Esophagus muscularis mucosa (tissue), 4 donors: Measurements from ENCODE around the gene SPHK1. TPM values are rescaled to one million over a fixed set of nuclear protein-coding genes. Genes with fewer than 3 reads are reported as not detected.

Experiments used
- DNase-seq: peaks from one replicate; pipeline ENCODE4 v3.0.0-alpha.2; 2017; ENCODE audit errors: extremely low spot score
- H3K27ac ChIP-seq, 4 donors: fragments of 200-600 bp; sonication (generic); replicated peaks in 1 of 4; 1 replicate in 3 of 4; 2 replicates in 1 of 4; pipeline ENCODE4 v1.5.1; 2016 to 2019; ENCODE audit warnings: mild to moderate bottlenecking in 1 of 4
- H3K27me3 ChIP-seq, 4 donors: fragments of 200-600 bp; sonication (generic); one replicate each; pipeline versions ENCODE4 v1.5.1 to v1.6.0; 2016 to 2019
- H3K36me3 ChIP-seq, 4 donors: fragments of 200-600 bp; sonication (generic); one replicate each; pipeline ENCODE4 v1.5.1; 2016 to 2019
- H3K4me1 ChIP-seq, 4 donors: fragments of 200-600 bp; sonication (generic); one replicate each; pipeline ENCODE4 v1.5.1; 2016 to 2019
- H3K4me3 ChIP-seq, 4 donors: fragments of 200-600 bp; sonication (generic); 1 replicate in 2 of 4; 2 replicates in 2 of 4; pipeline ENCODE4 v1.5.1; 2016 to 2019; ENCODE audit warnings: mild to moderate bottlenecking in 4 of 4, moderate library complexity in 1 of 4
- H3K9me3 ChIP-seq, 4 donors: fragments of 200-600 bp; sonication (generic); 1 replicate in 3 of 4; 2 replicates in 1 of 4; pipeline ENCODE4 v1.5.1; 2016 to 2019
- EP300 ChIP-seq: sonication (generic); formaldehyde crosslinking; IDR thresholded peaks from one replicate; pipeline ENCODE4 v1.6.1; 2017; ENCODE audit warnings: antibody characterized with exemption
- POLR2A ChIP-seq: fragments of 450-650 bp; IDR thresholded peaks from one replicate; pipeline ENCODE4 v1.6.1; 2017; ENCODE audit warnings: antibody characterized with exemption, moderate library complexity, mild to moderate bottlenecking, low read depth
- POLR2AphosphoS5 ChIP-seq, 2 donors: sonication (generic); formaldehyde crosslinking; IDR thresholded peaks; one replicate each; pipeline ENCODE4 v1.6.1; 2017; ENCODE audit warnings: antibody characterized with exemption in 2 of 2
- WGBS: methylation state at CpG from one replicate; pipeline ENCODE4 v1.1.5; 2018; 5-methylcytosine and 5-hydroxymethylcytosine counted together
- intact Hi-C: fragments of 100-400 bp; cut with DNase I; formaldehyde crosslinking; loops from one replicate; pipeline ENCODE4 v1.15.1; 2023
- total RNA-seq, 4 donors: library from RNA; depleted of rRNA; stranded (reverse); fragments of >200 nt; gene quantifications; one replicate each; pipeline versions ENCODE4 v1.1.0 to v1.2.1, GENCODE V29; 2016
- TF ChIP-seq, protein P1 (sequence below), 3 experiments: fragments of 200-600 bp in 2 of 3; fragments of 450-650 bp in 1 of 3; sonication (generic) in 2 of 3; IDR thresholded peaks; one replicate each; pipeline ENCODE4 v1.5.1; 2017 to 2019; ENCODE audit warnings: antibody characterized with exemption in 3 of 3, mild to moderate bottlenecking in 2 of 3, moderate library complexity in 1 of 3

The SPHK1 gene
- total RNA-seq, 4 donors from 2014 or later, result 10.8 to 33.8 (median 16.5) TPM

DNA sequence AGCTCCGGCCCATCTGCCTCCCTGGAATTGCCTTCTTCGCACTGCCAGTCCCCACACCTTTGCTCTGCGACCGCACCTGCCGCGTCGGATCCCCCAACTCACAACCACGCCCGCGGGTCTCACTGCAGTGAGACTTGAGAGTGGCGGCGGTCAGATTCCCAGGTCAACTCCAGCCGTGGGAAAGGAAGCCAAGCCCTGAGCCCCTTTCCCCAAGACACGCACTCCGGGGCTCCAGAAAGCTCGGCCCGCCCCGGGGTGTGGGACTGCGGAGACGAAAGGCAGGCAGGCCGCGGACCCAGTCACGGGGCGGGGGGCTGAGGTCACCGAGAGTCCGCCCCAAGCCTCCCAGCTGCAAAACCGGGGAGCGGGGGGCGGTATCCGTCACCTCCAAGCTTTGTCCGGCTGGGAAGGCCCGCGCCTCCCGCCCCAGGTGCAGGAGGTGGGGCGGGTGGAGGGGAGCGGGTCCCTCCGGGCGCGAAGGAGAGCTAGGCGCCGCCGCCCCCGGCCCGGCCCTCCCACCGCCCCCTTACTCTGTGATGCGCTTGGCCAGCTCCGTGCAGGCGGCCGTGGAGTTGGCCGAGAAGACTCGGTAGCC, 31.3 kb upstream of the SPHK1 start:
- DNase-seq, result no peak
- H3K4me3 ChIP-seq, result peak overlapping the region; percentile 94 to 99 (median 98)
- WGBS, result 7% methylated on average over 10 of the region's 51 CpGs
- TF ChIP-seq, protein P1, sequence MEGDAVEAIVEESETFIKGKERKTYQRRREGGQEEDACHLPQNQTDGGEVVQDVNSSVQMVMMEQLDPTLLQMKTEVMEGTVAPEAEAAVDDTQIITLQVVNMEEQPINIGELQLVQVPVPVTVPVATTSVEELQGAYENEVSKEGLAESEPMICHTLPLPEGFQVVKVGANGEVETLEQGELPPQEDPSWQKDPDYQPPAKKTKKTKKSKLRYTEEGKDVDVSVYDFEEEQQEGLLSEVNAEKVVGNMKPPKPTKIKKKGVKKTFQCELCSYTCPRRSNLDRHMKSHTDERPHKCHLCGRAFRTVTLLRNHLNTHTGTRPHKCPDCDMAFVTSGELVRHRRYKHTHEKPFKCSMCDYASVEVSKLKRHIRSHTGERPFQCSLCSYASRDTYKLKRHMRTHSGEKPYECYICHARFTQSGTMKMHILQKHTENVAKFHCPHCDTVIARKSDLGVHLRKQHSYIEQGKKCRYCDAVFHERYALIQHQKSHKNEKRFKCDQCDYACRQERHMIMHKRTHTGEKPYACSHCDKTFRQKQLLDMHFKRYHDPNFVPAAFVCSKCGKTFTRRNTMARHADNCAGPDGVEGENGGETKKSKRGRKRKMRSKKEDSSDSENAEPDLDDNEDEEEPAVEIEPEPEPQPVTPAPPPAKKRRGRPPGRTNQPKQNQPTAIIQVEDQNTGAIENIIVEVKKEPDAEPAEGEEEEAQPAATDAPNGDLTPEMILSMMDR (IDR thresholded peaks at IDR 0.05), result no peak
- TF ChIP-seq POLR2A (no peak), EP300 (no peak), POLR2AphosphoS5 (IDR thresholded peaks at IDR 0.05) (no peak)
- H3K27ac ChIP-seq, result peak overlapping the region; percentile 86 to 93 (median 90)
- H3K9me3 ChIP-seq, result no peaks in the 10 kb centered on the region
- H3K4me1 ChIP-seq, result peaks cover 17 to 30% (median 29%) of the 10 kb centered on the region in 4 donors
- peaks cover 1 to 4% (median 2%) of the 10 kb centered on the region in 4 donors for H3K36me3 ChIP-seq
- no peaks in the 10 kb centered on the region for H3K27me3 ChIP-seq
- intact Hi-C loops, result loop anchor here (5.0 kb wide), 1 partner anchor 34 kb away; no protein-coding TSS in a partner anchor

DNA sequence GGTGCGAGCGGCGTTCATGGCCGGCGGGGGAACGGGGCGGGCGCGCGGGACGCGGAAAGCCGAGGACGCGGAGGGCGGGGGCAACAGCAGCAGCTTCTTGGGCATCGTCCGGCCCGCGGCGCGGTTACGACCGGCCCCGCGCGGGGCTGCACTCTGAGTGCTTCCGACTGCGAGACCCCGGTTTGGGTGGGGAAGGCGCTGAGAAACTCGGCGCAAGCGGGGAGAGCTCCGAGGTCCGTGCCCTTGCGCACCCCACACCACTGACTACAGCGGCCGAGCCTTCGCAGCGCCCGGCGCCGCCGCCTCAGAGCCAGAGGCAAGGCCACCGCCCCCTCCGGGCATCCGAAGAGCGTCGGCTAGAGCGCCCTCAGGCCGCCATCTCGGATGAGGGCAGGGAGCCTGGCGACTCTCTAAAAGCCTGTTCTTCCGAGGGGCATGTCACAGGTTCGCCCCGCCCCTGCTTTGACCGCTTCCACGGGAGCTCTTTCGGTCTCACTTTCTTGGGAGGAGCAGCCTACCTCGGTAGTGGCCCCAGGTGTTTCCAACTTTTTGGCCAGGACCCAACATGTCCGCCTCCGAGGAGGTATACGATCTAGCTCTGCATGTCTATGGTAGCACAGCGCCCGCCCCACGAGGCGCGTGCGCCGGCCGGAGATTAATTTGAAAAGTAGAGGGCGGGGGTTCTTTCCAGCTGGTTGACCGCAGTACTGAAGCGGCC, 30.7 kb upstream of the SPHK1 start, which contains the start of gene PRPSAP1:
TSS of gene PRPSAP1 (minus strand) at position 318 of the 718 bp plus-strand sequence. CDS start at position 105, 213 bp downstream.
- Histone ChIP-seq H3K4me3 (peak within 1 kb of the TSS; percentile 94 to 99 (median 98)), H3K27ac (peak within 1 kb of the TSS; percentile 86 to 93 (median 90)), H3K36me3 (no peaks in the 10 kb centered on the region), H3K27me3 (no peaks in the 10 kb centered on the region), H3K4me1 (peaks cover 17 to 30% (median 29%) of the 10 kb centered on the region in 4 donors), H3K9me3 (no peaks in the 10 kb centered on the region)
- no peak for TF ChIP-seq EP300
- peak; percentile 64 for TF ChIP-seq POLR2A
- TF ChIP-seq, protein P1 (IDR thresholded peaks at IDR 0.05), result peak; percentile 45 to 56 (median 53)
- TF ChIP-seq POLR2AphosphoS5 (IDR thresholded peaks at IDR 0.05), result peak; percentile 83 to 87
- peak; percentile 95 for DNase-seq
- WGBS, result 0% methylated on average over 11 of the region's 75 CpGs
- intact Hi-C loops, result loop anchor here (5.0 kb wide), 1 partner anchor 34 kb away; no protein-coding TSS in a partner anchor

- whole genome bisulfite sequencing, result 2% methylated on average over 18 of the region's 18 CpGs
- TF ChIP-seq POLR2AphosphoS5 (IDR thresholded peaks at IDR 0.05), result no peak
- TF ChIP-seq POLR2A, result no peak
- TF ChIP-seq, protein P1 (IDR thresholded peaks at IDR 0.05), result no peak
- TF ChIP-seq EP300, result no peak
- no peaks in the 10 kb centered on the region for H3K36me3 ChIP-seq
- no peaks in the 10 kb centered on the region for H3K9me3 ChIP-seq
- H3K27ac ChIP-seq, result peak overlapping the region; percentile 86 to 93 (median 90)
- peak overlapping the region; percentile 94 to 99 (median 98) for H3K4me3 ChIP-seq
- peaks cover 17 to 30% (median 29%) of the 10 kb centered on the region in 4 donors for H3K4me1 ChIP-seq
- intact Hi-C loops, result loop anchor here (5.0 kb wide), 1 partner anchor 33 kb away; no protein-coding TSS in a partner anchor
- no peaks in the 10 kb centered on the region for H3K27me3 ChIP-seq
- no peak for DNase-seq
These were observed 30.1 kb upstream of the SPHK1 start for GRCh38 chr17:76354317-76354729.

GRCh38 chr17:76354747-76355310, 29.6 kb upstream of the SPHK1 start:
- intact Hi-C loops, result loop anchor here (5.0 kb wide), 1 partner anchor 32 kb away; no protein-coding TSS in a partner anchor
- H3K4me3 ChIP-seq, result peak overlapping the region in 3 of 4 donors; percentile 97 to 99 (median 98)
- H3K36me3 ChIP-seq, result no peaks in the 10 kb centered on the region

More at GRCh38 chr17:76354747-76355310, 29.6 kb upstream of the SPHK1 start:
- Histone ChIP-seq H3K27ac (no peak overlapping the region), H3K4me1 (peaks cover 17 to 30% (median 29%) of the 10 kb centered on the region in 4 donors), H3K27me3 (no peaks in the 10 kb centered on the region), H3K9me3 (no peaks in the 10 kb centered on the region)
- WGBS, result 68% methylated on average over 13 of the region's 13 CpGs
- no peak for DNase-seq
- TF ChIP-seq POLR2A, result no peak
- no peak for TF ChIP-seq POLR2AphosphoS5 (IDR thresholded peaks at IDR 0.05)
- TF ChIP-seq, protein P1 (IDR thresholded peaks at IDR 0.05), result no peak
- no peak for TF ChIP-seq EP300
